Testis (tissue), 2 donors: ENCODE measurements around the gene LRRC7.

Source experiments
- CTCF ChIP-seq, 3 experiments: fragments of 450-650 bp in 2 of 3; fragments of 200-600 bp in 1 of 3; sonication (generic) in 1 of 3; IDR thresholded peaks; one replicate each; pipeline ENCODE4 v1.5.1; 2016 to 2019; ENCODE audit warnings: antibody characterized with exemption in 3 of 3, mild to moderate bottlenecking in 2 of 3, moderate library complexity in 1 of 3
- POLR2A ChIP-seq: fragments of 450-650 bp; IDR thresholded peaks from one replicate; pipeline ENCODE4 v1.6.1; 2017; ENCODE audit warnings: antibody characterized with exemption, mild to moderate bottlenecking, moderate library complexity

DNA sequence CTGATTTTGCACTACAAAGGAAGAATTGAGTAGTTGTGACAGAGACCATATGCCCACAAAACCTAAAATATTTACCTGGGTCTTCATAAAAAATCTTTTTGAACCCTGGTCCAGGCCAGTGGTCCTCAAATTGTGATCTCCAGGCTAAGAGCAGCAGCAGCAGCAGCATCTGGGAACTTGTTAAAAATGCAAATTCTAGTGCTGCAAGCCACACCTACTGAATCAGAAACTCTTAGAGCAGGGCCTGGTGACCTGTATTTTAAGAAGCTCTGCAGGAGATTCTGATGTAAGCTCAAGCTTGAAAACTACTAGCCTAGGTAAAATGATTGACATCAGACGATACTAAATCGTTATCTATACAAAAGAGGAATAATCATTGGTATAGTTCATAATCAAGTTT is 112.2 kb downstream of the LRRC7 start:
- TF ChIP-seq CTCF (IDR thresholded peaks at IDR 0.05), result no peak
- TF ChIP-seq POLR2A, result no peak
